GM23338 (cell line): ENCODE results near the gene DOCK11. TPM values are rescaled to one million over a fixed set of nuclear protein-coding genes. Genes with fewer than 3 reads are reported as not detected.

Experiments used
- ATAC-seq: fragments of 200-7000 bp; cut with Tn5 transposase; 3 replicates; pipeline ENCODE4 v1.9.1; 2020
- DNase-seq: peaks from one replicate; pipeline ENCODE4 v3.0.0-alpha.2; 2015; ENCODE audit warnings: low spot score
- H2AFZ ChIP-seq: fragments of 200-600 bp; sonication (generic); 2 replicates; pipeline ENCODE4 v1.8.0; 2016; ENCODE audit warnings: antibody characterized with exemption, mild to moderate bottlenecking, moderate library complexity
- H3F3A ChIP-seq: fragments of 200-600 bp; sonication (generic); replicated peaks from 2 replicates; pipeline ENCODE4 v1.8.0; 2017; ENCODE audit warnings: antibody characterized with exemption, mixed run types, low read depth
- H3K27ac ChIP-seq: fragments of 200-600 bp; sonication (generic); 2 replicates; pipeline ENCODE4 v1.6.1; 2016; ENCODE audit warnings: low read depth
- H3K27me3 ChIP-seq: fragments of 200-600 bp; sonication (generic); 2 replicates; pipeline ENCODE4 v1.8.0; 2016; ENCODE audit warnings: mild to moderate bottlenecking, mixed run types, moderate library complexity; ENCODE audit not compliant: insufficient read depth
- H3K36me3 ChIP-seq: fragments of 200-600 bp; sonication (generic); 2 replicates; pipeline ENCODE4 v1.8.0; 2016; ENCODE audit warnings: mild to moderate bottlenecking; ENCODE audit not compliant: insufficient read depth
- H3K4me1 ChIP-seq: fragments of 200-600 bp; sonication (generic); 2 replicates; pipeline ENCODE4 v1.8.0; 2016; ENCODE audit warnings: mild to moderate bottlenecking, moderate library complexity; ENCODE audit not compliant: insufficient read depth
- H3K4me2 ChIP-seq: fragments of 200-600 bp; sonication (generic); 2 replicates; pipeline ENCODE4 v1.7.1; 2017; ENCODE audit warnings: mixed run types
- H3K4me3 ChIP-seq: fragments of 200-600 bp; sonication (generic); 2 replicates; pipeline ENCODE4 v1.6.1; 2016; ENCODE audit warnings: mixed run types
- H3K79me2 ChIP-seq: fragments of 200-600 bp; sonication (generic); replicated peaks from 2 replicates; pipeline ENCODE4 v1.8.0; 2017; ENCODE audit warnings: mild to moderate bottlenecking; ENCODE audit not compliant: insufficient read depth
- H3K9me2 ChIP-seq: fragments of 200-600 bp; sonication (generic); 2 replicates; pipeline ENCODE4 v1.8.0; 2017; ENCODE audit not compliant: insufficient read depth
- H4K20me1 ChIP-seq: fragments of 200-600 bp; sonication (generic); replicated peaks from 2 replicates; pipeline ENCODE4 v1.8.0; 2017; ENCODE audit warnings: mild to moderate bottlenecking; ENCODE audit not compliant: insufficient read depth
- H3K27ac Mint-ChIP-seq: 2 replicates; pipeline ENCODE4 v1.8.0; 2020; ENCODE audit warnings: inconsistent platforms, mild to moderate bottlenecking, moderate library complexity, mixed read lengths
- H3K27me3 Mint-ChIP-seq: 3 replicates; pipeline ENCODE4 v1.8.0; 2022; ENCODE audit warnings: low read depth, mild to moderate bottlenecking, moderate library complexity, mixed read lengths, inconsistent platforms; ENCODE audit not compliant: insufficient read depth, poor library complexity
- H3K36me3 Mint-ChIP-seq: 3 replicates; pipeline ENCODE4 v1.8.0; 2021; ENCODE audit warnings: low read depth, mild to moderate bottlenecking, inconsistent platforms, moderate library complexity, mixed read lengths
- H3K4me1 Mint-ChIP-seq: 3 replicates; pipeline ENCODE4 v1.8.0; 2020; ENCODE audit warnings: mild to moderate bottlenecking, inconsistent platforms, mixed read lengths
- H3K4me3 Mint-ChIP-seq: 3 replicates; pipeline ENCODE4 v1.8.0; 2021; ENCODE audit warnings: moderate library complexity, mild to moderate bottlenecking, inconsistent platforms, mixed read lengths
- H3K9me3 Mint-ChIP-seq: 3 replicates; pipeline ENCODE4 v1.8.0; 2020; ENCODE audit warnings: moderate library complexity, mild to moderate bottlenecking, inconsistent platforms, mixed read lengths
- CREB1 ChIP-seq: fragments of 250-450 bp; sonication (Bioruptor Pico); IDR thresholded peaks from 2 replicates; pipeline ENCODE4 v1.5.0; 2020; ENCODE audit warnings: low read depth, mild to moderate bottlenecking, moderate library complexity
- ETS1 ChIP-seq: IDR thresholded peaks from 2 replicates; pipeline ENCODE4 v1.6.1; 2016; ENCODE audit warnings: antibody characterized with exemption
- EZH2 ChIP-seq: fragments of 200-600 bp; sonication (generic); IDR thresholded peaks from one replicate; pipeline ENCODE4 v1.8.0; 2017; ENCODE audit warnings: antibody characterized with exemption, mild to moderate bottlenecking, low read depth; ENCODE audit not compliant: unreplicated experiment
- JUNB ChIP-seq: IDR thresholded peaks from one replicate; pipeline ENCODE4 v1.6.1; 2016; ENCODE audit warnings: antibody characterized with exemption; ENCODE audit not compliant: unreplicated experiment
- NANOG ChIP-seq: IDR thresholded peaks from 2 replicates; pipeline ENCODE4 v1.6.1; 2016; ENCODE audit warnings: antibody characterized with exemption, borderline replicate concordance
- POLR2AphosphoS5 ChIP-seq: IDR thresholded peaks from 2 replicates; pipeline ENCODE4 v1.6.1; 2016; ENCODE audit warnings: antibody characterized with exemption, low read depth
- STAT1 ChIP-seq: IDR thresholded peaks from one replicate; pipeline ENCODE4 v1.6.1; 2016; ENCODE audit warnings: antibody characterized with exemption; ENCODE audit not compliant: unreplicated experiment
- ZNF114 ChIP-seq: fragments of 250-450 bp; sonication (Bioruptor Pico); IDR thresholded peaks from 2 replicates; pipeline ENCODE4 v1.5.0; 2020; ENCODE audit warnings: mild to moderate bottlenecking, moderate library complexity
- ZNF331 ChIP-seq: fragments of 250-450 bp; sonication (Bioruptor Pico); IDR thresholded peaks from 2 replicates; pipeline ENCODE4 v1.5.0; 2020; ENCODE audit warnings: low read depth, mild to moderate bottlenecking, moderate library complexity
- polyA plus RNA-seq: library from polyadenylated mRNA; unstranded; fragments of >200 nt; fragmentation: Nextera tagmentation; extraction: Ambion mirVana; gene quantifications from 2 replicates; pipeline ENCODE4 v1.2.1, GENCODE V29; 2016
- total RNA-seq: library from RNA; depleted of rRNA; stranded (reverse); fragments of >200 nt; shearing (Covaris generic); gene quantifications from 2 replicates; pipeline ENCODE4 v1.2.3, GENCODE V29; 2014
- TF ChIP-seq, protein P1 (sequence below): IDR thresholded peaks from one replicate; pipeline ENCODE4 v1.6.1; 2018; ENCODE audit warnings: antibody characterized with exemption; ENCODE audit not compliant: unreplicated experiment
- TF ChIP-seq, protein P2 (sequence below): fragments of 250-450 bp; sonication (Bioruptor Pico); IDR thresholded peaks from 2 replicates; pipeline ENCODE4 v1.5.0; 2020; ENCODE audit warnings: mild to moderate bottlenecking, moderate library complexity

Gene DOCK11
- total and polyA plus RNA-seq, 2 experiments from 2014 or later, result 6.0 to 12.3 TPM

DNA sequence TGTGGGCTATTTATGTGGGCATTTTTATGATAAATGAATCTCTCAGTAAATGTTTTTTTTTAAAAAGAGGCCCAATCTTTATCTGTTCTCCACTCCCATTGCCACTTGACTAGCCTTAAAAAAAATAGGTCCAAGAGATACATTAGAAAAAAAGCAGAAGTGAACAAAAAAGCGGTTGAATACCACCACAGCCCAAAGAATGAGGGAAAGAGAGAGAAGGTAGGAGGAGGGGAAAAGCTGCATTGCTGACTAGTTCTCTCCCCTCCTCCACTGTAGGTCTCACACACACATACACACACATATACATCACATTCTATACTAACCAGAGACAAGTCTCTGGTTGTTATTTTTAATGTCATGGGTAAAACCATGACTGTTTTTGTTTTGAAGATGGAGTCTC, 136.0 kb downstream of the DOCK11 start (continued):
- TF ChIP-seq, protein P1, sequence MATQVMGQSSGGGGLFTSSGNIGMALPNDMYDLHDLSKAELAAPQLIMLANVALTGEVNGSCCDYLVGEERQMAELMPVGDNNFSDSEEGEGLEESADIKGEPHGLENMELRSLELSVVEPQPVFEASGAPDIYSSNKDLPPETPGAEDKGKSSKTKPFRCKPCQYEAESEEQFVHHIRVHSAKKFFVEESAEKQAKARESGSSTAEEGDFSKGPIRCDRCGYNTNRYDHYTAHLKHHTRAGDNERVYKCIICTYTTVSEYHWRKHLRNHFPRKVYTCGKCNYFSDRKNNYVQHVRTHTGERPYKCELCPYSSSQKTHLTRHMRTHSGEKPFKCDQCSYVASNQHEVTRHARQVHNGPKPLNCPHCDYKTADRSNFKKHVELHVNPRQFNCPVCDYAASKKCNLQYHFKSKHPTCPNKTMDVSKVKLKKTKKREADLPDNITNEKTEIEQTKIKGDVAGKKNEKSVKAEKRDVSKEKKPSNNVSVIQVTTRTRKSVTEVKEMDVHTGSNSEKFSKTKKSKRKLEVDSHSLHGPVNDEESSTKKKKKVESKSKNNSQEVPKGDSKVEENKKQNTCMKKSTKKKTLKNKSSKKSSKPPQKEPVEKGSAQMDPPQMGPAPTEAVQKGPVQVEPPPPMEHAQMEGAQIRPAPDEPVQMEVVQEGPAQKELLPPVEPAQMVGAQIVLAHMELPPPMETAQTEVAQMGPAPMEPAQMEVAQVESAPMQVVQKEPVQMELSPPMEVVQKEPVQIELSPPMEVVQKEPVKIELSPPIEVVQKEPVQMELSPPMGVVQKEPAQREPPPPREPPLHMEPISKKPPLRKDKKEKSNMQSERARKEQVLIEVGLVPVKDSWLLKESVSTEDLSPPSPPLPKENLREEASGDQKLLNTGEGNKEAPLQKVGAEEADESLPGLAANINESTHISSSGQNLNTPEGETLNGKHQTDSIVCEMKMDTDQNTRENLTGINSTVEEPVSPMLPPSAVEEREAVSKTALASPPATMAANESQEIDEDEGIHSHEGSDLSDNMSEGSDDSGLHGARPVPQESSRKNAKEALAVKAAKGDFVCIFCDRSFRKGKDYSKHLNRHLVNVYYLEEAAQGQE, result no peak
- no peak for TF ChIP-seq ETS1

GRCh38 chrX:118632862-118633261, 137.2 kb downstream of the DOCK11 start:
- no peaks in the 10 kb centered on the region for H3K9me2 ChIP-seq
- Mint-ChIP-seq H3K27ac (no peak overlapping the region), H3K27me3 (no peaks in the 10 kb centered on the region), H3K36me3 (peaks cover 5% of the 10 kb centered on the region; the same call in 2 of the 3 replicates), H3K4me3 (no peak overlapping the region), H3K4me1 (peaks cover 8% of the 10 kb centered on the region; the same call in 2 of the 3 replicates), H3K9me3 (no peaks in the 10 kb centered on the region; the same call in 2 of the 3 replicates)
- no peaks in the 10 kb centered on the region for H4K20me1 ChIP-seq
- no peak overlapping the region for H3K4me3 ChIP-seq
- no peak overlapping the region for H3K27ac ChIP-seq
- 0 out of 2 replicates have a peak, but pooled peaks cover 3% of the 10 kb centered on the region for H3K4me1 ChIP-seq
- no peak for ATAC-seq
- no peaks in the 10 kb centered on the region for H3K27me3 ChIP-seq
- no peak overlapping the region for H3K4me2 ChIP-seq
- no peaks in the 10 kb centered on the region for H3K36me3 ChIP-seq
- H3F3A ChIP-seq, result no peaks in the 10 kb centered on the region
- DNase-seq, result no peak
- no peak overlapping the region for H2AFZ ChIP-seq
- no peaks in the 10 kb centered on the region for H3K79me2 ChIP-seq
- no peak for TF ChIP-seq STAT1
- TF ChIP-seq POLR2AphosphoS5, result no peak
- TF ChIP-seq, protein P2, sequence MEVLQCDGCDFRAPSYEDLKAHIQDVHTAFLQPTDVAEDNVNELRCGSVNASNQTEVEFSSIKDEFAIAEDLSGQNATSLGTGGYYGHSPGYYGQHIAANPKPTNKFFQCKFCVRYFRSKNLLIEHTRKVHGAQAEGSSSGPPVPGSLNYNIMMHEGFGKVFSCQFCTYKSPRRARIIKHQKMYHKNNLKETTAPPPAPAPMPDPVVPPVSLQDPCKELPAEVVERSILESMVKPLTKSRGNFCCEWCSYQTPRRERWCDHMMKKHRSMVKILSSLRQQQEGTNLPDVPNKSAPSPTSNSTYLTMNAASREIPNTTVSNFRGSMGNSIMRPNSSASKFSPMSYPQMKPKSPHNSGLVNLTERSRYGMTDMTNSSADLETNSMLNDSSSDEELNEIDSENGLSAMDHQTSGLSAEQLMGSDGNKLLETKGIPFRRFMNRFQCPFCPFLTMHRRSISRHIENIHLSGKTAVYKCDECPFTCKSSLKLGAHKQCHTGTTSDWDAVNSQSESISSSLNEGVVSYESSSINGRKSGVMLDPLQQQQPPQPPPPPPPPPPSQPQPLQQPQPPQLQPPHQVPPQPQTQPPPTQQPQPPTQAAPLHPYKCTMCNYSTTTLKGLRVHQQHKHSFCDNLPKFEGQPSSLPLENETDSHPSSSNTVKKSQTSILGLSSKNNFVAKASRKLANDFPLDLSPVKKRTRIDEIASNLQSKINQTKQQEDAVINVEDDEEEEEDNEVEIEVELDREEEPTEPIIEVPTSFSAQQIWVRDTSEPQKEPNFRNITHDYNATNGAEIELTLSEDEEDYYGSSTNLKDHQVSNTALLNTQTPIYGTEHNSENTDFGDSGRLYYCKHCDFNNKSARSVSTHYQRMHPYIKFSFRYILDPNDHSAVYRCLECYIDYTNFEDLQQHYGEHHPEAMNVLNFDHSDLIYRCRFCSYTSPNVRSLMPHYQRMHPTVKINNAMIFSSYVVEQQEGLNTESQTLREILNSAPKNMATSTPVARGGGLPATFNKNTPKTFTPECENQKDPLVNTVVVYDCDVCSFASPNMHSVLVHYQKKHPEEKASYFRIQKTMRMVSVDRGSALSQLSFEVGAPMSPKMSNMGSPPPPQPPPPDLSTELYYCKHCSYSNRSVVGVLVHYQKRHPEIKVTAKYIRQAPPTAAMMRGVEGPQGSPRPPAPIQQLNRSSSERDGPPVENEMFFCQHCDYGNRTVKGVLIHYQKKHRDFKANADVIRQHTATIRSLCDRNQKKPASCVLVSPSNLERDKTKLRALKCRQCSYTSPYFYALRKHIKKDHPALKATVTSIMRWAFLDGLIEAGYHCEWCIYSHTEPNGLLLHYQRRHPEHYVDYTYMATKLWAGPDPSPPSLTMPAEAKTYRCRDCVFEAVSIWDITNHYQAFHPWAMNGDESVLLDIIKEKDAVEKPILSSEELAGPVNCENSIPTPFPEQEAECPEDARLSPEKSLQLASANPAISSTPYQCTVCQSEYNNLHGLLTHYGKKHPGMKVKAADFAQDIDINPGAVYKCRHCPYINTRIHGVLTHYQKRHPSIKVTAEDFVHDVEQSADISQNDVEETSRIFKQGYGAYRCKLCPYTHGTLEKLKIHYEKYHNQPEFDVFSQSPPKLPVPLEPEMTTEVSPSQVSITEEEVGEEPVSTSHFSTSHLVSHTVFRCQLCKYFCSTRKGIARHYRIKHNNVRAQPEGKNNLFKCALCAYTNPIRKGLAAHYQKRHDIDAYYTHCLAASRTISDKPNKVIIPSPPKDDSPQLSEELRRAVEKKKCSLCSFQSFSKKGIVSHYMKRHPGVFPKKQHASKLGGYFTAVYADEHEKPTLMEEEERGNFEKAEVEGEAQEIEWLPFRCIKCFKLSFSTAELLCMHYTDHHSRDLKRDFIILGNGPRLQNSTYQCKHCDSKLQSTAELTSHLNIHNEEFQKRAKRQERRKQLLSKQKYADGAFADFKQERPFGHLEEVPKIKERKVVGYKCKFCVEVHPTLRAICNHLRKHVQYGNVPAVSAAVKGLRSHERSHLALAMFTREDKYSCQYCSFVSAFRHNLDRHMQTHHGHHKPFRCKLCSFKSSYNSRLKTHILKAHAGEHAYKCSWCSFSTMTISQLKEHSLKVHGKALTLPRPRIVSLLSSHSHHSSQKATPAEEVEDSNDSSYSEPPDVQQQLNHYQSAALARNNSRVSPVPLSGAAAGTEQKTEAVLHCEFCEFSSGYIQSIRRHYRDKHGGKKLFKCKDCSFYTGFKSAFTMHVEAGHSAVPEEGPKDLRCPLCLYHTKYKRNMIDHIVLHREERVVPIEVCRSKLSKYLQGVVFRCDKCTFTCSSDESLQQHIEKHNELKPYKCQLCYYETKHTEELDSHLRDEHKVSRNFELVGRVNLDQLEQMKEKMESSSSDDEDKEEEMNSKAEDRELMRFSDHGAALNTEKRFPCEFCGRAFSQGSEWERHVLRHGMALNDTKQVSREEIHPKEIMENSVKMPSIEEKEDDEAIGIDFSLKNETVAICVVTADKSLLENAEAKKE (CRISPR knock-in tag), result no peak
- TF ChIP-seq CREB1 (CRISPR knock-in tag), result no peak
- TF ChIP-seq EZH2, result no peak
- TF ChIP-seq, protein P1, result no peak
- TF ChIP-seq ZNF331 (CRISPR knock-in tag), result no peak
- TF ChIP-seq ZNF114 (CRISPR knock-in tag), result no peak
- no peak for TF ChIP-seq JUNB
- no peak for TF ChIP-seq NANOG
